Purkinje cell (primary cell): Measurements from ENCODE around the gene EFHB. TPM values are rescaled to one million over a fixed set of nuclear protein-coding genes. Genes with fewer than 3 reads are reported as not detected.

ENCODE experiments used
- polyA plus RNA-seq: library from polyadenylated mRNA; unstranded; fragments of >200 nt; fragmentation: Nextera tagmentation; gene quantifications from 2 replicates; pipeline ENCODE4 v1.2.1, GENCODE V29; 2014

The EFHB gene
- 0.32 and 4.0 TPM in 2 replicates for polyA plus RNA-seq

DNA sequence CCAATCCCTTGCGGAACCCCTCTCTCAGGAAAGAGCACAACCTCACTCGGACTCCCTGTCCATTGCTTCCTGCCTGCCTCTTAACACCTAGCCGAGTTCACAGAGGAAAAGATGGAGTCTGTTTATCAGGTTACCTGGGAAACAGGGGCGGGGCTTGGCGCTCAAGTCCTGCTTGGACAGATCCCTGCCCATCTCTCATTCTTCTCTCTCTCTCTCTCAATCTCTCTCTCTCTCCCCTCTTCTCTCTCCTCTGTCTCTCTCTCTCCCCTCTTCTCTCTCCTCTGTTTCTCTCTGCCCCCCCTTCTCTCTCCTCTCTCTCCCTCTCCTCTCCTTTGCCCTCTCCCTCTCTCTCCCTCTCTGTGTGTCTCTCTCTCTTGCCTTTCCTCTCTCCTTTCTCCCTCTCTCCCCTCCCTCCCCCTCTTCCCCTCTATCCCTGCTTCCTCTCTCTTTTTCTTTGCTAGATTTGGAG lies at the start of gene EFHB:
EFHB (minus strand) TSS at position 120 of the 469 bp plus-strand sequence. CDS start 199 bp downstream, outside the sequence.

DNA sequence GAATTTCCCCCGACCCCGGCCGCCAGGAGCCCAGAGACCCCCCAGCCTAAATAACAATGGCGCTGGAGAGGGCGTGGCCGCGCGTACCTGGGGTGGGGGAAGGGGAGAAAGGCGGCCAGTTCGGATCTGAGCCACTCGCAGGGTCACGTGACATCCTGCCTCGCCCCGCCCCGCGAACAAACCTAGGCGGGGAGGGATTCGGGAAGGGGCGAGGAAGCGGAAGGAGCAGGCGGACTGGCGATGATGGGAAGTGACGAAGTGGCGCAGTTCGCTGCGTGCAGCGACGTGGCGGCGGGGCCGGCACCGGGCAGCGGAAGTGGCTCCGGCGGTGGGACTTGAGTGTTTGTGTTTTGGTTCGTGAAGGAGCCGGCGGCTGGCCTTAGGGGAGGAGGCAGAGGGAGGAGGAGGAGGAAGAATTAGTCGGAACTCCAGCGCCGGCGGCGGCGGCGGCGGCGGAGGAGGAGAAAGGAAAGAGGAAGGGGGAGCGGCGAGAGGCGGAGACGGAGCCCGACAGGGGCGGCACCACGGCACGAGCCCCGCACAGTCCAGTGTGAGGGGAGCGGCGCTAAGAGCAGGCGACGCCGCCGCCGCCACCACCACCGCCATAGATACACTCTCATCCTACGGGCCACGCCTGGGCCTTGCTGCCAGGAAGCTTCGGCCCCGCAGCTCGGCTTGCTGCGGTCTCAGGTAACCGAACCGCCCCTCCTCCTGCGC lies 13.0 kb upstream of the EFHB start, which contains the start of gene RAB5A:
RAB5A (plus strand) TSS at position 266 of the 717 bp plus-strand sequence. CDS start 3,802 bp downstream, outside the sequence.

Other genes with a start within 250 kb of the EFHB start
- 94.1 and 103 TPM in 2 replicates for gene RAB5A, start 12.9 kb upstream of the EFHB start, polyA plus RNA-seq
- not detected in 2 replicates for gene PP2D1, start 78.0 kb upstream of the EFHB start, polyA plus RNA-seq
- gene KAT2B, start 106.2 kb upstream of the EFHB start, polyA plus RNA-seq = 77.0 and 78.8 TPM in 2 replicates